ENCODE measurements around the gene SKAP1.

DNA sequence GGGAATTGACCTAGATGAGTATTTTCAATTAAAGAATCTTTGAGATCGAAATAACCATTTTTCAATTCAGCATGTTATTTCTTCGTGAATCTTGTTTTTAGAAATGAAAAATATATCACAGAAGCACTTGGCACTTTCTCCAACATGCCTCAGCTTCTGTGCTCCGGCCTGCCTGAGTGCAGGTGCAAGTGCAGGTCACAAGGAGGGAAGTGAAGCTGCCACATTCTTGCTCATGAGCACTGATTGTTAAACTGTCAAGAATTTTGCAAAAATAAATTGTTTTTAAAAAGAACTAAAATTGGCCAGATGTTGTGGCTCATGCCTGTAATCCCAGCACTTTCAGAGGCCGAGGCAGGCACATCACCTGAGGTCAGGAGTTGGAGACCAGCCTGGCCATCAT, 38.3 kb upstream of the SKAP1 start:
- TF ChIP-seq, protein P1, sequence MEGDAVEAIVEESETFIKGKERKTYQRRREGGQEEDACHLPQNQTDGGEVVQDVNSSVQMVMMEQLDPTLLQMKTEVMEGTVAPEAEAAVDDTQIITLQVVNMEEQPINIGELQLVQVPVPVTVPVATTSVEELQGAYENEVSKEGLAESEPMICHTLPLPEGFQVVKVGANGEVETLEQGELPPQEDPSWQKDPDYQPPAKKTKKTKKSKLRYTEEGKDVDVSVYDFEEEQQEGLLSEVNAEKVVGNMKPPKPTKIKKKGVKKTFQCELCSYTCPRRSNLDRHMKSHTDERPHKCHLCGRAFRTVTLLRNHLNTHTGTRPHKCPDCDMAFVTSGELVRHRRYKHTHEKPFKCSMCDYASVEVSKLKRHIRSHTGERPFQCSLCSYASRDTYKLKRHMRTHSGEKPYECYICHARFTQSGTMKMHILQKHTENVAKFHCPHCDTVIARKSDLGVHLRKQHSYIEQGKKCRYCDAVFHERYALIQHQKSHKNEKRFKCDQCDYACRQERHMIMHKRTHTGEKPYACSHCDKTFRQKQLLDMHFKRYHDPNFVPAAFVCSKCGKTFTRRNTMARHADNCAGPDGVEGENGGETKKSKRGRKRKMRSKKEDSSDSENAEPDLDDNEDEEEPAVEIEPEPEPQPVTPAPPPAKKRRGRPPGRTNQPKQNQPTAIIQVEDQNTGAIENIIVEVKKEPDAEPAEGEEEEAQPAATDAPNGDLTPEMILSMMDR (IDR thresholded peaks at IDR 0.05) = no peak
- TF ChIP-seq ZFX (IDR thresholded peaks at IDR 0.05; ENCODE audit: borderline replicate concordance) = no peak
